ENCODE data around the gene STARD3. TPM values are rescaled to one million over a fixed set of nuclear protein-coding genes. Genes with fewer than 3 reads are reported as not detected.
A peak's percentile ranks its signal among the peaks of the same experiment; 100 is the strongest.

Gene STARD3
- total and polyA plus RNA-seq, 2 of the 13 experiments (the other 11 are each of a cell fraction or from before 2014, with no cell fraction given), result 34.6 to 100 TPM

DNA sequence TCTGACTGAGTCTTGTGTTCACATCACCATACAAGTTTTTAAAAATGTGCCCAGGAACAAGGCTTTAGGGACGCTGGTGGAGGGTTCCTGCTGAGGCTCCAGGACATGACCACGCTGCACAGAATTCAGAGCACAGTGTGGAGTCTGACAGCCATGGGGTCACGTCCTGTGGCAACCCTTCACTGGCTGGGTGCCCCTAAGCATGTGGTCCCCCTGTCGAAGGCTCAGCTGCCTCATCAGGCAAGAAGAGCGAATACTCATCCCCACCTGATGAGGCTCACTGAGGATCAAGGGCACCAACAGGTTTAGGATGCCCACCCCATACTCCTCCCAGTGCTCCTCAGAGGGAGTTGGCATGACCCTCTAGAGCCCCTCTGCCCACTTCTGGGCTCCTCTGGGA lies 37.2 kb downstream of the STARD3 start (continued):
- TF ChIP-seq, protein P1, sequence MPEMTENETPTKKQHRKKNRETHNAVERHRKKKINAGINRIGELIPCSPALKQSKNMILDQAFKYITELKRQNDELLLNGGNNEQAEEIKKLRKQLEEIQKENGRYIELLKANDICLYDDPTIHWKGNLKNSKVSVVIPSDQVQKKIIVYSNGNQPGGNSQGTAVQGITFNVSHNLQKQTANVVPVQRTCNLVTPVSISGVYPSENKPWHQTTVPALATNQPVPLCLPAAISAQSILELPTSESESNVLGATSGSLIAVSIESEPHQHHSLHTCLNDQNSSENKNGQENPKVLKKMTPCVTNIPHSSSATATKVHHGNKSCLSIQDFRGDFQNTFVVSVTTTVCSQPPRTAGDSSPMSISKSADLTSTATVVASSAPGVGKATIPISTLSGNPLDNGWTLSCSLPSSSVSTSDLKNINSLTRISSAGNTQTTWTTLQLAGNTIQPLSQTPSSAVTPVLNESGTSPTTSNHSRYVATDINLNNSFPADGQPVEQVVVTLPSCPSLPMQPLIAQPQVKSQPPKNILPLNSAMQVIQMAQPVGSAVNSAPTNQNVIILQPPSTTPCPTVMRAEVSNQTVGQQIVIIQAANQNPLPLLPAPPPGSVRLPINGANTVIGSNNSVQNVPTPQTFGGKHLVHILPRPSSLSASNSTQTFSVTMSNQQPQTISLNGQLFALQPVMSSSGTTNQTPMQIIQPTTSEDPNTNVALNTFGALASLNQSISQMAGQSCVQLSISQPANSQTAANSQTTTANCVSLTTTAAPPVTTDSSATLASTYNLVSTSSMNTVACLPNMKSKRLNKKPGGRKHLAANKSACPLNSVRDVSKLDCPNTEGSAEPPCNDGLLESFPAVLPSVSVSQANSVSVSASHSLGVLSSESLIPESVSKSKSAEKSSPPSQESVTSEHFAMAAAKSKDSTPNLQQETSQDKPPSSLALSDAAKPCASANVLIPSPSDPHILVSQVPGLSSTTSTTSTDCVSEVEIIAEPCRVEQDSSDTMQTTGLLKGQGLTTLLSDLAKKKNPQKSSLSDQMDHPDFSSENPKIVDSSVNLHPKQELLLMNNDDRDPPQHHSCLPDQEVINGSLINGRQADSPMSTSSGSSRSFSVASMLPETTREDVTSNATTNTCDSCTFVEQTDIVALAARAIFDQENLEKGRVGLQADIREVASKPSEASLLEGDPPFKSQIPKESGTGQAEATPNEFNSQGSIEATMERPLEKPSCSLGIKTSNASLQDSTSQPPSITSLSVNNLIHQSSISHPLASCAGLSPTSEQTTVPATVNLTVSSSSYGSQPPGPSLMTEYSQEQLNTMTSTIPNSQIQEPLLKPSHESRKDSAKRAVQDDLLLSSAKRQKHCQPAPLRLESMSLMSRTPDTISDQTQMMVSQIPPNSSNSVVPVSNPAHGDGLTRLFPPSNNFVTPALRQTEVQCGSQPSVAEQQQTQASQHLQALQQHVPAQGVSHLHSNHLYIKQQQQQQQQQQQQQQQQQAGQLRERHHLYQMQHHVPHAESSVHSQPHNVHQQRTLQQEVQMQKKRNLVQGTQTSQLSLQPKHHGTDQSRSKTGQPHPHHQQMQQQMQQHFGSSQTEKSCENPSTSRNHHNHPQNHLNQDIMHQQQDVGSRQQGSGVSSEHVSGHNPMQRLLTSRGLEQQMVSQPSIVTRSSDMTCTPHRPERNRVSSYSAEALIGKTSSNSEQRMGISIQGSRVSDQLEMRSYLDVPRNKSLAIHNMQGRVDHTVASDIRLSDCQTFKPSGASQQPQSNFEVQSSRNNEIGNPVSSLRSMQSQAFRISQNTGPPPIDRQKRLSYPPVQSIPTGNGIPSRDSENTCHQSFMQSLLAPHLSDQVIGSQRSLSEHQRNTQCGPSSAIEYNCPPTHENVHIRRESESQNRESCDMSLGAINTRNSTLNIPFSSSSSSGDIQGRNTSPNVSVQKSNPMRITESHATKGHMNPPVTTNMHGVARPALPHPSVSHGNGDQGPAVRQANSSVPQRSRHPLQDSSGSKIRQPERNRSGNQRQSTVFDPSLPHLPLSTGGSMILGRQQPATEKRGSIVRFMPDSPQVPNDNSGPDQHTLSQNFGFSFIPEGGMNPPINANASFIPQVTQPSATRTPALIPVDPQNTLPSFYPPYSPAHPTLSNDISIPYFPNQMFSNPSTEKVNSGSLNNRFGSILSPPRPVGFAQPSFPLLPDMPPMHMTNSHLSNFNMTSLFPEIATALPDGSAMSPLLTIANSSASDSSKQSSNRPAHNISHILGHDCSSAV (CRISPR knock-in tag; IDR thresholded peaks at IDR 0.05; ENCODE audit: borderline replicate concordance), result no peak
- TF ChIP-seq ZNF777 (CRISPR knock-in tag; IDR thresholded peaks at IDR 0.05) (no peak), ZNF674 (CRISPR knock-in tag; IDR thresholded peaks at IDR 0.05; ENCODE audit: low read depth) (peak; percentile 46; the same call in 1 of the 2 replicates), ZNF225 (CRISPR knock-in tag; IDR thresholded peaks at IDR 0.05) (0 out of 2 replicates have a peak, but pooled peaks have one; percentile 22), FOXC1 (CRISPR knock-in tag; IDR thresholded peaks at IDR 0.05; ENCODE audit: borderline replicate concordance) (no peak), ZNF350 (CRISPR knock-in tag; IDR thresholded peaks at IDR 0.05; ENCODE audit: borderline replicate concordance, low read depth) (no peak), ZNF713 (CRISPR knock-in tag; IDR thresholded peaks at IDR 0.05) (0 out of 2 replicates have a peak, but pooled peaks have one; percentile 53), ZBTB1 (CRISPR knock-in tag; IDR thresholded peaks at IDR 0.05; ENCODE audit: borderline replicate concordance) (no peak), CAMTA2 (CRISPR knock-in tag; IDR thresholded peaks at IDR 0.05; ENCODE audit: borderline replicate concordance) (0 out of 2 replicates have a peak, but pooled peaks have one; percentile 19), ZNF101 (CRISPR knock-in tag; IDR thresholded peaks at IDR 0.05; ENCODE audit: borderline replicate concordance, low read depth) (no peak), ZSCAN22 (CRISPR knock-in tag; IDR thresholded peaks at IDR 0.05) (no peak), TOPORS (CRISPR knock-in tag; IDR thresholded peaks at IDR 0.05) (no peak), ZNF788 (CRISPR knock-in tag; IDR thresholded peaks at IDR 0.05; ENCODE audit: borderline replicate concordance) (0 out of 2 replicates have a peak, but pooled peaks have one; percentile 2)
- TF ChIP-seq, protein P2, sequence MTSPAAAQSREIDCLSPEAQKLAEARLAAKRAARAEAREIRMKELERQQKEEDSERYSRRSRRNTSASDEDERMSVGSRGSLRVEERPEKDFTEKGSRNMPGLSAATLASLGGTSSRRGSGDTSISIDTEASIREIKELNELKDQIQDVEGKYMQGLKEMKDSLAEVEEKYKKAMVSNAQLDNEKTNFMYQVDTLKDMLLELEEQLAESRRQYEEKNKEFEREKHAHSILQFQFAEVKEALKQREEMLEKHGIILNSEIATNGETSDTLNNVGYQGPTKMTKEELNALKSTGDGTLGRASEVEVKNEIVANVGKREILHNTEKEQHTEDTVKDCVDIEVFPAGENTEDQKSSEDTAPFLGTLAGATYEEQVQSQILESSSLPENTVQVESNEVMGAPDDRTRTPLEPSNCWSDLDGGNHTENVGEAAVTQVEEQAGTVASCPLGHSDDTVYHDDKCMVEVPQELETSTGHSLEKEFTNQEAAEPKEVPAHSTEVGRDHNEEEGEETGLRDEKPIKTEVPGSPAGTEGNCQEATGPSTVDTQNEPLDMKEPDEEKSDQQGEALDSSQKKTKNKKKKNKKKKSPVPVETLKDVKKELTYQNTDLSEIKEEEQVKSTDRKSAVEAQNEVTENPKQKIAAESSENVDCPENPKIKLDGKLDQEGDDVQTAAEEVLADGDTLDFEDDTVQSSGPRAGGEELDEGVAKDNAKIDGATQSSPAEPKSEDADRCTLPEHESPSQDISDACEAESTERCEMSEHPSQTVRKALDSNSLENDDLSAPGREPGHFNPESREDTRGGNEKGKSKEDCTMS (CRISPR knock-in tag; conservative IDR thresholded peaks at IDR 0.05), result no peak
- TF ChIP-seq, protein P3, sequence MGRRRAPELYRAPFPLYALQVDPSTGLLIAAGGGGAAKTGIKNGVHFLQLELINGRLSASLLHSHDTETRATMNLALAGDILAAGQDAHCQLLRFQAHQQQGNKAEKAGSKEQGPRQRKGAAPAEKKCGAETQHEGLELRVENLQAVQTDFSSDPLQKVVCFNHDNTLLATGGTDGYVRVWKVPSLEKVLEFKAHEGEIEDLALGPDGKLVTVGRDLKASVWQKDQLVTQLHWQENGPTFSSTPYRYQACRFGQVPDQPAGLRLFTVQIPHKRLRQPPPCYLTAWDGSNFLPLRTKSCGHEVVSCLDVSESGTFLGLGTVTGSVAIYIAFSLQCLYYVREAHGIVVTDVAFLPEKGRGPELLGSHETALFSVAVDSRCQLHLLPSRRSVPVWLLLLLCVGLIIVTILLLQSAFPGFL (CRISPR knock-in tag; IDR thresholded peaks at IDR 0.05), result no peak

All from HepG2 (cell line).